H1 (cell line): ENCODE results near the gene CRYBG1. TPM values are rescaled to one million over a fixed set of nuclear protein-coding genes. Genes with fewer than 3 reads are reported as not detected.

Experiments
- CTCF ChIP-seq, 3 experiments: IDR thresholded peaks; 1 replicate in 2 of 3; 2 replicates in 1 of 3; pipeline versions ENCODE4 v1.5.1 to v1.6.1; 2011; ENCODE audit warnings: low read length in 3 of 3, mild to moderate bottlenecking in 3 of 3, inconsistent platforms in 2 of 3, low read depth in 1 of 3, moderate library complexity in 1 of 3; ENCODE audit not compliant: insufficient read depth in 1 of 3; ENCODE audit errors: control extremely low read depth in 1 of 3
- PHF8 ChIP-seq: fragments of 200-600 bp; sonication (generic); conservative IDR thresholded peaks from 2 replicates; pipeline ENCODE4 v1.7.1; 2012; ENCODE audit warnings: low read depth, mild to moderate bottlenecking, inconsistent platforms, low read length, moderate library complexity
- RAD21 ChIP-seq, 2 experiments: IDR thresholded peaks in 1 of 2; conservative IDR thresholded peaks in 1 of 2; 2 replicates each; pipeline ENCODE4 v1.6.1; 2011; ENCODE audit warnings: low read depth in 2 of 2, low read length in 2 of 2, improper control_type of control experiment in 1 of 2, inconsistent platforms in 1 of 2, mild to moderate bottlenecking in 1 of 2, moderate library complexity in 1 of 2
- YY1 ChIP-seq: IDR thresholded peaks from 2 replicates; pipeline ENCODE4 v1.6.1; 2011; ENCODE audit warnings: low read depth, mild to moderate bottlenecking, low read length
- polyA plus RNA-seq, 7 experiments: library from polyadenylated mRNA; depleted of rRNA in 3 of 7; stranded (reverse) in 5 of 7; unstranded in 2 of 7; fragments of >200 nt in 5 of 7; fragments of 200-250 nt in 2 of 7; gene quantifications; 1 replicate in 5 of 7; 2 replicates in 1 of 7; 4 replicates in 1 of 7; pipeline versions ENCODE4 v1.2.1 to v1.2.3, GENCODE V29; 2011 to 2013; ENCODE audit warnings: missing spikeins in 2 of 7, mixed read lengths in 2 of 7
- total RNA-seq: library from RNA; stranded (reverse); fragmentation: NEBNext Ultra II Directional; extraction: Animal tissue kit (Norgen Biotek cat#: 25700); gene quantifications from 2 replicates; pipeline ENCODE4 v1.2.1, GENCODE V29; 2021

Gene CRYBG1
- total and polyA plus RNA-seq, 2 of the 8 experiments (the other 6 are each of a cell fraction or from before 2014, with no cell fraction given) = 2.2 to 11.6 TPM

- TF ChIP-seq YY1 = no peak
- TF ChIP-seq RAD21 (IDR thresholded peaks at IDR 0.05 in 1 of 2, conservative IDR thresholded peaks at IDR 0.05 in 1 of 2; ENCODE audit: low read depth in 2 of 2, low read length in 2 of 2) = no peak
- TF ChIP-seq CTCF (IDR thresholded peaks at IDR 0.05; ENCODE audit: control extremely low read depth in 1 of 3, insufficient read depth in 1 of 3, low read depth in 1 of 3, low read length in 3 of 3) = no peak
- no peak for TF ChIP-seq PHF8
Measured at GRCh38 chr6:106452628-106453027, 92.1 kb downstream of the CRYBG1 start (continued).
